CD4-positive, CD25-positive, alpha-beta regulatory T cell (primary cell): ENCODE data around the gene GPBP1L1. TPM values are rescaled to one million over a fixed set of nuclear protein-coding genes. Genes with fewer than 3 reads are reported as not detected.
A peak's percentile ranks its signal among the peaks of the same experiment; 100 is the strongest.
"Not testable (repeated sequence)": the region's sequence is repeated elsewhere in the genome, so short reads cannot be mapped to it uniquely, and the experiment has no call there.

Experiments
- ATAC-seq, 2 donors: fragments of 150-1000 bp; cut with Tn5 transposase; one replicate each; pipeline ENCODE4 v1.10.0; 2021; ENCODE audit warnings: low read depth in 2 of 2, moderate number of reproducible peaks in 2 of 2, moderate library complexity in 1 of 2
- DNase-seq, 3 donors: peaks; one replicate each; pipeline versions ENCODE4 v3.0.0 to v3.0.0-alpha.2; 2012 to 2022; ENCODE audit warnings: mixed read lengths in 1 of 3
- H3K27ac ChIP-seq: one replicate; pipeline ENCODE4 v1.7.0; 2013; ENCODE audit warnings: mild to moderate bottlenecking, low read length; ENCODE audit not compliant: insufficient read depth, poor library complexity, severe bottlenecking
- H3K27me3 ChIP-seq: one replicate; pipeline ENCODE4 v1.7.0; 2013; ENCODE audit warnings: low read length; ENCODE audit not compliant: control insufficient read depth, insufficient read depth
- H3K36me3 ChIP-seq: one replicate; pipeline ENCODE4 v1.7.0; 2013; ENCODE audit warnings: mild to moderate bottlenecking, low read length, moderate library complexity; ENCODE audit not compliant: control insufficient read depth, insufficient read depth
- H3K4me1 ChIP-seq: 2 replicates; pipeline ENCODE4 v1.7.0; 2013; ENCODE audit warnings: mild to moderate bottlenecking, low read length; ENCODE audit not compliant: insufficient read depth, control insufficient read depth, poor library complexity, severe bottlenecking
- H3K4me3 ChIP-seq: one replicate; pipeline ENCODE4 v1.7.0; 2013; ENCODE audit warnings: low read depth, mild to moderate bottlenecking, low read length, moderate library complexity
- H3K9me3 ChIP-seq, 2 experiments: 1 replicate in 1 of 2; 2 replicates in 1 of 2; pipeline ENCODE4 v1.7.0; 2013; ENCODE audit warnings: low read length in 2 of 2, mild to moderate bottlenecking in 1 of 2, moderate library complexity in 1 of 2; ENCODE audit not compliant: control insufficient read depth in 2 of 2
- H3K27ac Mint-ChIP-seq, 3 donors: one replicate each; pipeline ENCODE4 v1.8.0; 2020 to 2022; ENCODE audit warnings: mild to moderate bottlenecking in 3 of 3, mixed read lengths in 3 of 3, moderate library complexity in 2 of 3
- H3K27me3 Mint-ChIP-seq: one replicate; pipeline ENCODE4 v1.8.0; 2022; ENCODE audit warnings: mild to moderate bottlenecking, mixed read lengths
- H3K36me3 Mint-ChIP-seq: one replicate; pipeline ENCODE4 v1.8.0; 2020; ENCODE audit warnings: mixed read lengths
- H3K4me1 Mint-ChIP-seq, 4 donors: one replicate each; pipeline ENCODE4 v1.8.0; 2020 to 2022; ENCODE audit warnings: mixed read lengths in 4 of 4, mild to moderate bottlenecking in 1 of 4
- H3K4me3 Mint-ChIP-seq, 4 donors: one replicate each; pipeline ENCODE4 v1.8.0; 2020 to 2022; ENCODE audit warnings: mild to moderate bottlenecking in 4 of 4, mixed read lengths in 4 of 4, moderate library complexity in 3 of 4
- H3K9me3 Mint-ChIP-seq, 7 donors: one replicate each; pipeline ENCODE4 v1.8.0; 2020 to 2022; ENCODE audit warnings: mixed read lengths in 7 of 7, mild to moderate bottlenecking in 3 of 7, moderate library complexity in 2 of 7
- polyA plus RNA-seq, 4 donors: library from polyadenylated mRNA; unstranded; fragments of 300-500 nt; fragmentation: Illumina TruSeq; gene quantifications; one replicate each; pipeline ENCODE4 v1.2.3, GENCODE V29; 2021
- total RNA-seq: library from RNA; stranded (reverse); gene quantifications from one replicate; pipeline ENCODE4 v1.2.3, GENCODE V29; 2022

Gene GPBP1L1
- total and polyA plus RNA-seq, 5 donors from 2014 or later, result 96.2 to 177 (median 100) TPM

- peaks cover 31 to 42% (median 36%) of the 10 kb centered on the region in 4 donors for H3K4me1 Mint-ChIP-seq
- Histone ChIP-seq H3K36me3 (peaks cover 58% of the 10 kb centered on the region), H3K27ac (no peak overlapping the region), H3K4me1 (peaks cover 8% of the 10 kb centered on the region), H3K9me3 (no peaks in the 10 kb centered on the region), H3K27me3 (no peaks in the 10 kb centered on the region), H3K4me3 (no peak overlapping the region)
- peak overlapping the region; percentile 82 to 92 (median 88) for H3K27ac Mint-ChIP-seq
- DNase-seq (peak in 1 of 3 donors; percentile 17), ATAC-seq (peak in 1 of 2 donors; percentile 30)
- peak overlapping the region in 2 of 4 donors; percentile 0 to 49 for H3K4me3 Mint-ChIP-seq
- no peaks in the 10 kb centered on the region for H3K27me3 Mint-ChIP-seq
- H3K9me3 Mint-ChIP-seq, result no peaks in the 10 kb centered on the region
- peaks cover 48% of the 10 kb centered on the region for H3K36me3 Mint-ChIP-seq
These were observed 78.8 kb downstream of the GPBP1L1 start for GRCh38 chr1:45607404-45608074.

- Histone ChIP-seq H3K4me1 (peaks cover 8% of the 10 kb centered on the region), H3K27ac (no peak overlapping the region), H3K36me3 (peaks cover 47% of the 10 kb centered on the region), H3K4me3 (no peak overlapping the region), H3K9me3 (no peaks in the 10 kb centered on the region), H3K27me3 (no peaks in the 10 kb centered on the region)
- ATAC-seq (no peak), DNase-seq (no peak)
- peaks cover 49% of the 10 kb centered on the region for H3K36me3 Mint-ChIP-seq
- no peak overlapping the region for H3K4me3 Mint-ChIP-seq
- peaks cover 49 to 61% (median 54%) of the 10 kb centered on the region in 4 donors for H3K4me1 Mint-ChIP-seq
- H3K9me3 Mint-ChIP-seq, result no peaks in the 10 kb centered on the region
- no peak overlapping the region for H3K27ac Mint-ChIP-seq
- H3K27me3 Mint-ChIP-seq, result no peaks in the 10 kb centered on the region
These were observed 82.1 kb downstream of the GPBP1L1 start for GRCh38 chr1:45604239-45604638.

DNA sequence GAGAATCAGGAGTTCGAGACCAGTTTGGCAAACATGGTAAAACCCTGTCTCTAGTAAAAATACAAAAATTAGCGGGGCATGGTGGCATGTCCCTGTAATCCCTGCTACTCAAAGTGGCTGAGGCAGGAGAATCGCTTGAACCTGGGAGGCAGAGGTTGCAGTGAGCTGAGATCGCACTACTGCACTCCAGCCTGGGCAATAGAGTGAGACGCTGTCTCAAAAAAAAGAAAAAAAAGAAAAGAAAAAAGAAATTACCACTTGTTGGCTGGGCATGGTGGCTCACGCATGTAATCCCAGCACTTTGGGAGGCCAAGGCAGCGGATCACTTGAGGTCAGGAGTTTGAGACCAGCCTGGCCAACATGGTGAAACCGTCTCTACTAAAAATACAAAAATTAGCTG, 89.6 kb downstream of the GPBP1L1 start:
- Mint-ChIP-seq H3K4me1 (peaks cover 17 to 50% (median 33%) of the 10 kb centered on the region in 4 donors), H3K36me3 (peaks cover 29% of the 10 kb centered on the region)
- not testable (repeated sequence) for H3K27me3 Mint-ChIP-seq, DNase-seq, H3K4me1 ChIP-seq, H3K4me3 ChIP-seq, ATAC-seq, H3K9me3 ChIP-seq, H3K9me3 Mint-ChIP-seq, H3K27ac Mint-ChIP-seq, H3K27ac ChIP-seq, H3K27me3 ChIP-seq, H3K4me3 Mint-ChIP-seq
- peaks cover 41% of the 10 kb centered on the region for H3K36me3 ChIP-seq

DNA sequence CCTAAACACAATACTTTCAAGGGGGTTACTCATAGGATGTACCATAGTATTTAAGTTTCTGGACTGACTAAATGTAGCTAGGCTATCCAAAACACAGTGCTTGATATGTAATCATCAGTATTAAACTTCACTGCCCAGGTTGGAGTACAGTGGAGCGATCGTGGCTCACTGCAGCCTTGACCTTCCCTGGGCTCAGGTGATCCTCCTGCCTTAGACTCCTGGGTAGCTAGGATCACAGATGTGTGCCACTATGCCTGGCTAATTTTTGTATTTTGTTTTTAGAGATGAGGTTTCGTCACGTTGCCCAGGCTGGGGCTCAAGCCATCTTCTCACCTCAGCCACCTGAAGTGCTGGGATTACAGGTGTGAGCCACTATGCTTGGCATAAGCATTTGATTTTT, 91.9 kb downstream of the GPBP1L1 start:
- Mint-ChIP-seq H3K4me1 (peaks cover 0 to 45% (median 27%) of the 10 kb centered on the region in 4 donors), H3K36me3 (peaks cover 22% of the 10 kb centered on the region), H3K27me3 (no peaks in the 10 kb centered on the region), H3K4me3 (no peak overlapping the region), H3K9me3 (no peaks in the 10 kb centered on the region), H3K27ac (peak overlapping the region in 1 of 3 donors; percentile 17)
- no peak overlapping the region for H3K27ac ChIP-seq
- H3K9me3 ChIP-seq, result no peaks in the 10 kb centered on the region
- no peaks in the 10 kb centered on the region for H3K27me3 ChIP-seq
- H3K4me1 ChIP-seq, result peaks cover 5% of the 10 kb centered on the region
- DNase-seq (no peak), ATAC-seq (no peak)
- H3K36me3 ChIP-seq, result peaks cover 50% of the 10 kb centered on the region
- H3K4me3 ChIP-seq, result no peak overlapping the region

- no peak overlapping the region for H3K27ac Mint-ChIP-seq
- no peaks in the 10 kb centered on the region for H3K9me3 Mint-ChIP-seq
These were observed 96.5 kb downstream of the GPBP1L1 start for GRCh38 chr1:45589861-45590260.

GRCh38 chr1:45586769-45587168, 99.6 kb downstream of the GPBP1L1 start:
- Mint-ChIP-seq H3K36me3 (peaks cover 4% of the 10 kb centered on the region), H3K4me1 (peaks cover 6 to 62% (median 41%) of the 10 kb centered on the region in 4 donors), H3K27me3 (peaks cover 9% of the 10 kb centered on the region), H3K27ac (peak overlapping the region; percentile 68 to 99 (median 96)), H3K9me3 (no peaks in the 10 kb centered on the region), H3K4me3 (peak overlapping the region; percentile 97 to 100 (median 98))
- peak overlapping the region; percentile 81 for H3K4me3 ChIP-seq
- H3K4me1 ChIP-seq, result peaks cover 27% of the 10 kb centered on the region
- ATAC-seq (no peak), DNase-seq (no peak)
- H3K9me3 ChIP-seq, result no peaks in the 10 kb centered on the region
- peak overlapping the region; percentile 91 for H3K27ac ChIP-seq
- no peaks in the 10 kb centered on the region for H3K27me3 ChIP-seq
- peaks cover 10% of the 10 kb centered on the region for H3K36me3 ChIP-seq

More at GRCh38 chr1:45589861-45590260, 96.5 kb downstream of the GPBP1L1 start:
- DNase-seq, result no peak
- Histone ChIP-seq H3K4me1 (peaks cover 27% of the 10 kb centered on the region), H3K4me3 (no peak overlapping the region), H3K36me3 (peaks cover 26% of the 10 kb centered on the region), H3K9me3 (no peaks in the 10 kb centered on the region), H3K27ac (no peak overlapping the region), H3K27me3 (no peaks in the 10 kb centered on the region)
- Mint-ChIP-seq H3K4me1 (peaks cover 6 to 55% (median 37%) of the 10 kb centered on the region in 4 donors), H3K4me3 (peak overlapping the region in 1 of 4 donors; percentile 24), H3K36me3 (peaks cover 8% of the 10 kb centered on the region), H3K27me3 (no peaks in the 10 kb centered on the region)
- no peak for ATAC-seq

DNA sequence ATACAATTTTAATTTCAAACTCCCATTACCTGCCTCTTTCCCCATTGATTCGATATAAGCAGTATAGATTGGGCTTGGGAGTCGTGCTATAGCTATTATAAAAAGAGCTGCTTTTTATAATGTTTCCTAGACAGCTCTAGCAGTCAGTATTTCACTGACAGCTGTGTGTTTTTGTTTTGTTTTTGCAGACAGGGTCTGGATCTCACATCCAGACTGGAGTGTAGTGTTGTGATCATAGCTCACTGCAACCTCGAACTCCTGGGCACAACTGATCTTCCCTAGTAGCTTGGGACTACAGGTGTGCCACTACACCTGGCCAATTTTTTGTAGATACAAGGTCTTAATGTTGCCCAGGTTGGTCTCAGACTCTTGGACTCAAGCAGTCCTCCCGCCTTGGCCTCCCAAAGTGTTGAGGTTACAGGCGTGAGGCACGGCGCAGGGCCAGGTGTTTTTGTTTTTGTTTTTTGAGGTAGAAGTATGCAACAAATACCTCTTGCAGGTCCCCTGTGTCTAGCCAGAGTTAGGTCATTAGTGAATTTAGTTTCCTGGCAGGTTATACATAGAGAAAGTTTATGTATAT, 100.7 kb downstream of the GPBP1L1 start:
- Mint-ChIP-seq H3K36me3 (no peaks in the 10 kb centered on the region), H3K9me3 (no peaks in the 10 kb centered on the region), H3K27me3 (peaks cover 9% of the 10 kb centered on the region), H3K27ac (peak overlapping the region; percentile 43 to 99 (median 95)), H3K4me1 (peaks cover 6 to 58% (median 36%) of the 10 kb centered on the region in 4 donors), H3K4me3 (peak overlapping the region; percentile 97 to 100 (median 98))
- Histone ChIP-seq H3K27me3 (no peaks in the 10 kb centered on the region), H3K27ac (peak overlapping the region; percentile 91), H3K36me3 (peaks cover 3% of the 10 kb centered on the region), H3K9me3 (no peaks in the 10 kb centered on the region), H3K4me1 (peaks cover 27% of the 10 kb centered on the region), H3K4me3 (peak overlapping the region; percentile 94)
- ATAC-seq (no peak), DNase-seq (no peak)
